IMR-90 (cell line): Measurements from ENCODE around the gene KRT79. TPM values are rescaled to one million over a fixed set of nuclear protein-coding genes. Genes with fewer than 3 reads are reported as not detected.

Experiments used
- ATAC-seq: fragments of 200-7000 bp; cut with Tn5 transposase; 2 replicates; pipeline ENCODE4 v1.9.1; 2020; ENCODE audit warnings: low read depth, mild to moderate bottlenecking, moderate library complexity
- BruUV-seq: library from RNA; stranded (reverse); fragments of 400-500 nt; replicated peaks from 2 replicates; lab custom pipeline; 2021; lab: Mats Ljungman, UMichigan
- CTCF ChIA-PET: fragments of 300-600 bp; formaldehyde crosslinking; extraction: SDS; loops from one replicate; lab custom pipeline; 2021; ENCODE audit warnings: antibody characterized with exemption; lab: Yijun Ruan, JAX
- POLR2A ChIA-PET: fragments of 300-600 bp; sonication (Branson Sonifier 250); formaldehyde crosslinking; loops from one replicate; lab custom pipeline; 2022; ENCODE audit warnings: antibody characterized with exemption; ENCODE audit not compliant: unreplicated experiment; lab: Charles Lee
- DNase-seq: peaks from one replicate; pipeline ENCODE4 v3.0.0; 2013
- H2AFZ ChIP-seq: replicated peaks from 2 replicates; pipeline ENCODE3; 2013; ENCODE audit warnings: low read length, mild to moderate bottlenecking; ENCODE audit not compliant: poor library complexity
- H2AK5ac ChIP-seq: 2 replicates; pipeline ENCODE4 v1.6.1; 2013; ENCODE audit warnings: low read depth, low read length, inconsistent platforms
- H2AK9ac ChIP-seq: replicated peaks from 2 replicates; pipeline ENCODE3; 2013; ENCODE audit warnings: mild to moderate bottlenecking, low read depth, low read length, moderate library complexity; ENCODE audit not compliant: poor library complexity
- H2BK120ac ChIP-seq: 2 replicates; pipeline ENCODE4 v1.6.1; 2013; ENCODE audit warnings: low read depth, low read length, inconsistent platforms
- H2BK15ac ChIP-seq: 3 replicates; pipeline ENCODE4 v1.6.1; 2013; ENCODE audit warnings: low read depth, low read length, inconsistent platforms
- H2BK20ac ChIP-seq: 2 replicates; pipeline ENCODE4 v1.6.1; 2013; ENCODE audit warnings: low read depth, mild to moderate bottlenecking, inconsistent platforms, low read length, moderate library complexity
- H2BK5ac ChIP-seq: 2 replicates; pipeline ENCODE4 v1.6.1; 2013; ENCODE audit warnings: mild to moderate bottlenecking, low read depth, low read length, inconsistent platforms; ENCODE audit not compliant: poor library complexity, severe bottlenecking
- H3K14ac ChIP-seq: replicated peaks from 2 replicates; pipeline ENCODE4 v1.6.1; 2013; ENCODE audit warnings: low read depth, low read length, inconsistent platforms
- H3K18ac ChIP-seq: 2 replicates; pipeline ENCODE4 v1.6.1; 2013; ENCODE audit warnings: low read depth, low read length, control low read depth
- H3K23ac ChIP-seq: 2 replicates; pipeline ENCODE4 v1.6.1; 2013; ENCODE audit warnings: low read depth, low read length, inconsistent platforms
- H3K27ac ChIP-seq: 2 replicates; pipeline ENCODE4 v1.5.1; 2013; ENCODE audit warnings: mild to moderate bottlenecking, control low read depth, low read length; ENCODE audit not compliant: insufficient read depth
- H3K27me3 ChIP-seq: 2 replicates; pipeline ENCODE4 v1.6.1; 2013; ENCODE audit warnings: low read length; ENCODE audit not compliant: control insufficient read depth, insufficient read depth
- H3K36me3 ChIP-seq: 2 replicates; pipeline ENCODE4 v1.6.1; 2013; ENCODE audit warnings: low read length, mixed read lengths; ENCODE audit not compliant: control insufficient read depth, insufficient read depth
- H3K4ac ChIP-seq: 2 replicates; pipeline ENCODE4 v1.6.1; 2013; ENCODE audit warnings: low read depth, low read length, inconsistent platforms
- H3K4me1 ChIP-seq: 2 replicates; pipeline ENCODE4 v1.6.1; 2013; ENCODE audit warnings: low read length, mixed read lengths; ENCODE audit not compliant: control insufficient read depth, insufficient read depth
- H3K4me2 ChIP-seq: 2 replicates; pipeline ENCODE4 v1.6.1; 2013; ENCODE audit warnings: low read depth, mild to moderate bottlenecking, control low read depth, low read length, moderate library complexity
- H3K4me3 ChIP-seq: 2 replicates; pipeline ENCODE4 v1.5.1; 2013; ENCODE audit warnings: low read depth, mild to moderate bottlenecking, control low read depth, low read length, moderate library complexity; ENCODE audit not compliant: insufficient read depth
- H3K56ac ChIP-seq: 2 replicates; pipeline ENCODE4 v1.6.1; 2013; ENCODE audit warnings: low read length, inconsistent platforms; ENCODE audit not compliant: insufficient read depth; ENCODE audit errors: extremely low read depth
- H3K79me1 ChIP-seq, 2 experiments: 2 replicates each; pipeline ENCODE4 v1.6.1; 2013; ENCODE audit warnings: low read length in 2 of 2, inconsistent platforms in 1 of 2, low read depth in 1 of 2
- H3K9ac ChIP-seq: 2 replicates; pipeline ENCODE4 v1.6.1; 2013; ENCODE audit warnings: low read depth, low read length, control low read depth
- H3K9me1 ChIP-seq: 2 replicates; pipeline ENCODE4 v1.6.1; 2013; ENCODE audit warnings: low read length, inconsistent platforms; ENCODE audit not compliant: insufficient read depth
- H3K9me3 ChIP-seq: 2 replicates; pipeline ENCODE4 v1.6.1; 2013; ENCODE audit warnings: low read length; ENCODE audit not compliant: control insufficient read depth, insufficient read depth
- H4K20me1 ChIP-seq: 2 replicates; pipeline ENCODE4 v1.6.1; 2013; ENCODE audit warnings: low read length, inconsistent platforms; ENCODE audit not compliant: insufficient read depth
- H4K5ac ChIP-seq: 2 replicates; pipeline ENCODE4 v1.6.1; 2013; ENCODE audit warnings: mild to moderate bottlenecking, low read depth, low read length, control low read depth
- H4K8ac ChIP-seq, 2 experiments: 2 replicates each; pipeline ENCODE4 v1.6.1; 2013; ENCODE audit warnings: low read depth in 2 of 2, low read length in 2 of 2, control low read depth in 1 of 2, inconsistent platforms in 1 of 2
- H4K91ac ChIP-seq: 2 replicates; pipeline ENCODE4 v1.6.1; 2013; ENCODE audit warnings: low read depth, low read length, inconsistent platforms; ENCODE audit not compliant: insufficient read depth
- BHLHE40 ChIP-seq: fragments of 150-350 bp; IDR thresholded peaks from 2 replicates; pipeline ENCODE4 v1.6.1; 2016; ENCODE audit warnings: mild to moderate bottlenecking, low read depth, low read length
- CEBPB ChIP-seq: IDR thresholded peaks from 2 replicates; pipeline ENCODE4 v1.6.1; 2012; ENCODE audit warnings: low read depth, low read length, improper control_type of control experiment
- CHD1 ChIP-seq: IDR thresholded peaks from 2 replicates; pipeline ENCODE4 v1.6.1; 2012; ENCODE audit warnings: low read depth, low read length, improper control_type of control experiment
- FOS ChIP-seq: fragments of 150-350 bp; IDR thresholded peaks from 2 replicates; pipeline ENCODE4 v1.6.1; 2016; ENCODE audit warnings: low read depth, low read length
- MAFK ChIP-seq: IDR thresholded peaks from 2 replicates; pipeline ENCODE4 v1.6.1; 2012; ENCODE audit warnings: low read depth, low read length, improper control_type of control experiment
- MAZ ChIP-seq: IDR thresholded peaks from 2 replicates; pipeline ENCODE4 v1.6.1; 2012; ENCODE audit warnings: low read depth, mild to moderate bottlenecking, low read length, improper control_type of control experiment, moderate library complexity, borderline replicate concordance
- NFE2L2 ChIP-seq: fragments of 150-350 bp; IDR thresholded peaks from 2 replicates; pipeline ENCODE4 v1.6.1; 2016; ENCODE audit warnings: low read depth, mild to moderate bottlenecking, low read length
- POLR2A ChIP-seq: IDR thresholded peaks from 2 replicates; pipeline ENCODE4 v1.6.1; 2012; ENCODE audit warnings: mild to moderate bottlenecking, low read depth, low read length
- RAD21 ChIP-seq: IDR thresholded peaks from 2 replicates; pipeline ENCODE4 v1.6.1; 2012; ENCODE audit warnings: low read length, improper control_type of control experiment
- RCOR1 ChIP-seq: IDR thresholded peaks from 2 replicates; pipeline ENCODE4 v1.6.1; 2012; ENCODE audit warnings: mild to moderate bottlenecking, low read length, improper control_type of control experiment; ENCODE audit not compliant: insufficient replicate concordance
- SMC3 ChIP-seq: fragments of 150-350 bp; IDR thresholded peaks from 2 replicates; pipeline ENCODE4 v1.6.1; 2016; ENCODE audit warnings: low read depth, mild to moderate bottlenecking, antibody characterized with exemption, low read length, moderate library complexity
- WGBS, 2 experiments: methylation state at CpG; one replicate each; pipeline versions ENCODE4 v1.1.5 to v1.1.7; 2013; ENCODE audit warnings: missing lambda C conversion rate in 2 of 2; ENCODE audit not compliant: insufficient read length in 1 of 2; ENCODE audit errors: extremely low coverage in 2 of 2; 5-methylcytosine and 5-hydroxymethylcytosine counted together
- dilution Hi-C: fragments of 300-500 bp; cut with HindIII; formaldehyde crosslinking; loops from one replicate; pipeline ENCODE4 v1.14.3; 2018; ENCODE audit warnings: low sequenced_read_pairs; ENCODE audit not compliant: unreplicated experiment
- in situ Hi-C: fragments of 300-500 bp; cut with MboI; formaldehyde crosslinking; loops from 3 replicates; pipeline ENCODE4 v1.14.3; 2019; ENCODE audit warnings: low sequenced_read_pairs, inconsistent platforms, mixed read lengths
- intact Hi-C: fragments of 100-400 bp; cut with micrococcal nuclease; formaldehyde crosslinking; loops from 2 replicates; pipeline ENCODE4 v1.10.0; 2022
- polyA plus RNA-seq, 3 experiments: library from polyadenylated mRNA; depleted of rRNA; stranded (reverse); fragments of >200 nt; gene quantifications; 2 replicates each; pipeline ENCODE4 v1.2.3, GENCODE V29; 2012; ENCODE audit warnings: low replicate concordance in 1 of 3
- total RNA-seq: library from RNA; depleted of rRNA; stranded (reverse); fragments of >200 nt; gene quantifications from 2 replicates; pipeline ENCODE4 v1.2.3, GENCODE V29; 2012
- TF ChIP-seq, protein P1 (sequence below): conservative IDR thresholded peaks from 2 replicates; pipeline ENCODE4 v1.5.1; 2012; ENCODE audit warnings: mild to moderate bottlenecking, low read depth, low read length, improper control_type of control experiment
- TF ChIP-seq, protein P2 (sequence below): fragments of 150-350 bp; IDR thresholded peaks from 2 replicates; pipeline ENCODE4 v1.6.1; 2016; ENCODE audit warnings: low read depth, mild to moderate bottlenecking, low read length, moderate library complexity, borderline replicate concordance
- TF ChIP-seq, protein P3 (sequence below): fragments of 150-350 bp; IDR thresholded peaks from 2 replicates; pipeline ENCODE4 v1.6.1; 2017; ENCODE audit warnings: mild to moderate bottlenecking, antibody characterized with exemption, low read length, low read depth

The KRT79 gene
- total and polyA plus RNA-seq, 2 of the 4 experiments (the other 2 are of a cell fraction), result under 0.01 to 0.24 TPM

DNA sequence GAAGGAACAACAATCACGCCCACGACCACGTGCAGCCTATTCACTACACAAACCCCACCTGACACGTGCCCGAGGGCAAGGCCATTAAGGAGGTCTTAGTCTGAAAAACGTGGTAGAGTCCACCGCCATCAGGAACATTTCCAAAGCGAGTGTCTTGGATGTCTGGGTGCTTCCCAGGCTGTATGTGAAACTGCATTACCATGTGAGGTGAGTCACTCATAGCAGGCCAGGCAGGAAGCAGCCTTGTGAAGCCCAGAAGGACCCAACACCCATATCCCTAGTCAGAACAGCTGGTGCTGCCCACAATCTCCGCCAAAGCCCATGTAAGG, 3.3 kb upstream of the KRT79 start:
- Histone ChIP-seq H2BK20ac (peak overlapping the region; percentile 71; the same call in 1 of the 2 replicates), H3K4me2 (no peak overlapping the region), H3K23ac (no peak overlapping the region), H3K4ac (peak overlapping the region; percentile 63), H2BK5ac (no peak overlapping the region), H3K79me1 (no peaks in the 10 kb centered on the region), H2AFZ (no peak overlapping the region), H3K36me3 (no peaks in the 10 kb centered on the region), H3K18ac (no peak overlapping the region), H2BK120ac (peak overlapping the region; percentile 54), H3K27ac (no peak overlapping the region; the same call in 1 of the 2 replicates), H3K14ac (no peak overlapping the region), H3K27me3 (peaks cover 8% of the 10 kb centered on the region), H4K8ac (peak overlapping the region in 1 of 2 experiments; percentile 38; a peak in 2 of 4 replicates), H2AK9ac (no peak overlapping the region), H4K20me1 (no peaks in the 10 kb centered on the region), H3K4me1 (peaks cover 18% of the 10 kb centered on the region), H3K9me1 (peaks cover 20% of the 10 kb centered on the region), H3K56ac (no peak overlapping the region), H3K4me3 (no peak overlapping the region), H3K9me3 (no peaks in the 10 kb centered on the region), H4K5ac (no peak overlapping the region), H2BK15ac (peak overlapping the region; percentile 32; the same call in 1 of the 3 replicates), H2AK5ac (0 out of 2 replicates have a peak overlapping the region, but pooled peaks have one; percentile 76), H3K9ac (no peak overlapping the region), H4K91ac (peak overlapping the region; percentile 51)
- ATAC-seq (peak; percentile 78), DNase-seq (peak; percentile 91)
- BruUV-seq, result no TSS peak
- in situ Hi-C loops (no loop called here), dilution Hi-C loops (no loop called here), intact Hi-C loops (no loop called here)
- TF ChIP-seq, protein P1, sequence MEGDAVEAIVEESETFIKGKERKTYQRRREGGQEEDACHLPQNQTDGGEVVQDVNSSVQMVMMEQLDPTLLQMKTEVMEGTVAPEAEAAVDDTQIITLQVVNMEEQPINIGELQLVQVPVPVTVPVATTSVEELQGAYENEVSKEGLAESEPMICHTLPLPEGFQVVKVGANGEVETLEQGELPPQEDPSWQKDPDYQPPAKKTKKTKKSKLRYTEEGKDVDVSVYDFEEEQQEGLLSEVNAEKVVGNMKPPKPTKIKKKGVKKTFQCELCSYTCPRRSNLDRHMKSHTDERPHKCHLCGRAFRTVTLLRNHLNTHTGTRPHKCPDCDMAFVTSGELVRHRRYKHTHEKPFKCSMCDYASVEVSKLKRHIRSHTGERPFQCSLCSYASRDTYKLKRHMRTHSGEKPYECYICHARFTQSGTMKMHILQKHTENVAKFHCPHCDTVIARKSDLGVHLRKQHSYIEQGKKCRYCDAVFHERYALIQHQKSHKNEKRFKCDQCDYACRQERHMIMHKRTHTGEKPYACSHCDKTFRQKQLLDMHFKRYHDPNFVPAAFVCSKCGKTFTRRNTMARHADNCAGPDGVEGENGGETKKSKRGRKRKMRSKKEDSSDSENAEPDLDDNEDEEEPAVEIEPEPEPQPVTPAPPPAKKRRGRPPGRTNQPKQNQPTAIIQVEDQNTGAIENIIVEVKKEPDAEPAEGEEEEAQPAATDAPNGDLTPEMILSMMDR, result no peak
- TF ChIP-seq NFE2L2 (0 out of 2 replicates have a peak, but pooled peaks have one; percentile 10), RAD21 (no peak), MAZ (peak; percentile 5; the same call in 1 of the 2 replicates), FOS (peak; percentile 87), MAFK (no peak), SMC3 (no peak), POLR2A (no peak), RCOR1 (no peak), CEBPB (peak; percentile 26; the same call in 1 of the 2 replicates), CHD1 (no peak), BHLHE40 (no peak; the same call in 1 of the 2 replicates)
- TF ChIP-seq, protein P2, sequence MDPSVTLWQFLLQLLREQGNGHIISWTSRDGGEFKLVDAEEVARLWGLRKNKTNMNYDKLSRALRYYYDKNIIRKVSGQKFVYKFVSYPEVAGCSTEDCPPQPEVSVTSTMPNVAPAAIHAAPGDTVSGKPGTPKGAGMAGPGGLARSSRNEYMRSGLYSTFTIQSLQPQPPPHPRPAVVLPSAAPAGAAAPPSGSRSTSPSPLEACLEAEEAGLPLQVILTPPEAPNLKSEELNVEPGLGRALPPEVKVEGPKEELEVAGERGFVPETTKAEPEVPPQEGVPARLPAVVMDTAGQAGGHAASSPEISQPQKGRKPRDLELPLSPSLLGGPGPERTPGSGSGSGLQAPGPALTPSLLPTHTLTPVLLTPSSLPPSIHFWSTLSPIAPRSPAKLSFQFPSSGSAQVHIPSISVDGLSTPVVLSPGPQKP, result no peak
- TF ChIP-seq, protein P3, sequence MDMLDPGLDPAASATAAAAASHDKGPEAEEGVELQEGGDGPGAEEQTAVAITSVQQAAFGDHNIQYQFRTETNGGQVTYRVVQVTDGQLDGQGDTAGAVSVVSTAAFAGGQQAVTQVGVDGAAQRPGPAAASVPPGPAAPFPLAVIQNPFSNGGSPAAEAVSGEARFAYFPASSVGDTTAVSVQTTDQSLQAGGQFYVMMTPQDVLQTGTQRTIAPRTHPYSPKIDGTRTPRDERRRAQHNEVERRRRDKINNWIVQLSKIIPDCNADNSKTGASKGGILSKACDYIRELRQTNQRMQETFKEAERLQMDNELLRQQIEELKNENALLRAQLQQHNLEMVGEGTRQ, result 0 out of 2 replicates have a peak, but pooled peaks have one; percentile 24
- ChIA-PET POLR2A (no interaction called here), CTCF (no interaction called here)
- WGBS, 2 experiments, result no CpG with 5 or more reads among the region's 9 CpGs
